Adipocyte (in vitro differentiated cells): ENCODE results near the gene RGP1.
A peak's percentile ranks its signal among the peaks of the same experiment; 100 is the strongest.

Experiments
- DNase-seq: peaks from one replicate; pipeline ENCODE4 v3.0.0-alpha.2; 2015; ENCODE audit warnings: low read depth
- H3K27me3 ChIP-seq: replicated peaks from 2 replicates; pipeline ENCODE4 v1.7.0; 2013; ENCODE audit warnings: mild to moderate bottlenecking, low read length, moderate library complexity; ENCODE audit not compliant: control insufficient read depth, insufficient read depth
- H3K36me3 ChIP-seq: 2 replicates; pipeline ENCODE4 v1.7.0; 2013; ENCODE audit warnings: low read length, mild to moderate bottlenecking, moderate library complexity; ENCODE audit not compliant: control insufficient read depth, insufficient read depth, severe bottlenecking
- H3K4me1 ChIP-seq: 2 replicates; pipeline ENCODE4 v1.7.0; 2013; ENCODE audit warnings: mild to moderate bottlenecking, low read length, moderate library complexity; ENCODE audit not compliant: control insufficient read depth, insufficient read depth
- H3K4me3 ChIP-seq: 2 replicates; pipeline ENCODE4 v1.7.0; 2013; ENCODE audit warnings: mild to moderate bottlenecking, low read length, moderate library complexity
- H3K9ac ChIP-seq: 2 replicates; pipeline ENCODE4 v1.7.0; 2013; ENCODE audit warnings: mild to moderate bottlenecking, low read length, moderate library complexity
- H3K9me3 ChIP-seq: 2 replicates; pipeline ENCODE4 v1.7.0; 2013; ENCODE audit warnings: mild to moderate bottlenecking, low read length, moderate library complexity; ENCODE audit not compliant: control insufficient read depth

Gene RGP1

DNA sequence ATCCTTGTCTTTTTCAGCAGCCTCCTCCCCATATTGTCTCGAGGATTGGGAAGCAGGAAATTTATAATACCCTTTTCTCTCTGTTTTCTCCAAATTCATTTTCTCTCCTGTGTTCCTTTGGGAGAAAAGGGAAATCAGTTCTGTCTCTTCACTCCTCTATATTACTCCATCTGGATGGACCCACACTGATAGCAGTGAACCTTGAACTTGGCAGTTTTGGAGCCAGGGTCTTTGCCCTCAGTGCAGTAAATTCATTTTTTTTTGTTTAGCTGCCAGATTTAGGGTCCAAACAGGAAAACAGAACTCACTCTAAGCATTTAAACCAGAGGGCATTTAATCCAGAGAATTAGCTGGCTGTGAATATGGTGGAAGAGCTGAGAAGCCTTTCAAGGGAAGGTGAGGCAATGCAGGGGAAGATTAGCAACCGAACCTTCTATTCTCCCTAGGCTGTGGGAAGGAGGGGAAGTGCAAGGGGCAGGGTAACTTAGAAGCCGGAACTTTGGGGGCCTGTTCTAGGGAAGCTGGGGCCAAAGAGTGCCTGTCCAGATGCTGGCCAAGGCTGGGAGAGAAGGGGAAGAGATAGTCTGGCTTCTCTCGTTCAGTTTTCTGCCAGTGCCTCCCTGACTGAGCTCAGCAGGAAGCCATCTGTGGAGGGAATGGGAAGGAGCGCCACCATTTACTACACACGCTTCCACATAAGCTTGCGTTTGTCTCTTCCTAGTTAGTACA is 26.0 kb downstream of the RGP1 start:
- no peak overlapping the region for H3K9ac ChIP-seq
- H3K27me3 ChIP-seq, result peaks cover 7% of the 10 kb centered on the region
- H3K4me3 ChIP-seq, result no peak overlapping the region
- no peaks in the 10 kb centered on the region for H3K9me3 ChIP-seq
- H3K36me3 ChIP-seq, result no peaks in the 10 kb centered on the region
- peaks cover 20% of the 10 kb centered on the region for H3K4me1 ChIP-seq
- DNase-seq, result no peak

DNA sequence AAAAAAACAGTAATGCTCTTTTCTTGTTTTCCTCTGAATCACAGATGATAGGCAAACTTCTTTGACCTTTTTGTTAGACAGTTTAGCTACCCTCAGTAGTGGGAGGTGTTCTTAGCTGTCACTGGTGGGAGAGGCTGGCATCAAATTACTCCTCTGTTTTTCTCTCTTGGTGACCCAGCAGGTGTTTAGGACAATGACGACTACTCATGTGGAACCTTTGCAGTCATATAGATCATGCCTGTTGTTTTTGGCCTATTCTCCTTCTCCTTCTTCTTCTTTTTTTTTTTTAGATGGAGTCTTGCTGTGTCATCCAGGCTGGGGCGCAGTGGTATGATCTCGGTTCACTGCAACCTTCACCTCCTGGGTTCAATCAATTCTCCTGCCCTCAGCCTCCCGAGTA is 26.9 kb downstream of the RGP1 start:
- no peak overlapping the region for H3K4me3 ChIP-seq
- H3K36me3 ChIP-seq, result no peaks in the 10 kb centered on the region
- peaks cover 12% of the 10 kb centered on the region for H3K4me1 ChIP-seq
- H3K9me3 ChIP-seq, result no peaks in the 10 kb centered on the region
- peaks cover 11% of the 10 kb centered on the region for H3K27me3 ChIP-seq
- DNase-seq, result no peak
- H3K9ac ChIP-seq, result no peak overlapping the region

DNA sequence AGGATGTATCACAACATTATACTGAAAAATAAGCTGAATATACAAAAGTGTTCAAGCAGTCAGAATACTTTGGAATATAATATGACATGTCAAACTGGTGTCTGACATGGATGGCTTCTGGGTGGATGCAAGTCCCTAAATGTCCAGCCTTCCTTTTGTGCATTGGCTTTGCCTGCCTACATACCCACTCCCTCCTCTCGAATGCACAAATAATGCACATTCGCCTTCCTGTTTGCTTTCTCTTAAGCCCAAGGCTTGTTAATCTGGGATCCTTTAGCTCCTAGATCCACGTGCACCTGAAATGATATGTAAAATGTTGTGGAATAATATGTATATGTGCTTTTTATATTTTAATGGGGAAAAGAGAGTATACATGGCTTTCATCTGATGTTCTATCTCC is 29.4 kb downstream of the RGP1 start:
- Histone ChIP-seq H3K9ac (no peak overlapping the region), H3K9me3 (no peaks in the 10 kb centered on the region), H3K4me3 (no peak overlapping the region), H3K27me3 (peaks cover 11% of the 10 kb centered on the region), H3K4me1 (no peaks in the 10 kb centered on the region), H3K36me3 (no peaks in the 10 kb centered on the region)
- no peak for DNase-seq

DNA sequence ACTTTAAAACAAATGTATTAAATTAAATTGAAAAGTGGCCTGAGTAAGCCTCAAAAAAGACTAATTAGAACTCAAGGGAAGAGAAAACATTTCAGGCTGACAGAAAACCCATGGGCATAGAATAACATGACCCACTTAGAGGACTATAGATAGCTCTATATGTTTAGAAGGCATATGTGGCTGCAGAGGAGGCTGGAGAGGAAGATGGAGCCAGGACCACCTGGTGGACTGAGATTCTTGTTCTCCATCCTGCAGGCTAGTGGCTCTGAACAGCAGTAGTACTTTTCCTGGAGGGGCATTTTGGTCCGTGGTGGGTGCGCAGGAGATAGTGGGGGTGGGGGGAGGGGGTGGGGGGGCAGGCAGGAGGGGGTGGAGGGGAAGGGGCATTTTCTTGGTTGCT is 32.0 kb downstream of the RGP1 start:
- no peak for DNase-seq
- Histone ChIP-seq H3K27me3 (peaks cover 16% of the 10 kb centered on the region), H3K36me3 (no peaks in the 10 kb centered on the region), H3K9me3 (no peaks in the 10 kb centered on the region), H3K9ac (no peak overlapping the region), H3K4me1 (no peaks in the 10 kb centered on the region), H3K4me3 (no peak overlapping the region)

DNA sequence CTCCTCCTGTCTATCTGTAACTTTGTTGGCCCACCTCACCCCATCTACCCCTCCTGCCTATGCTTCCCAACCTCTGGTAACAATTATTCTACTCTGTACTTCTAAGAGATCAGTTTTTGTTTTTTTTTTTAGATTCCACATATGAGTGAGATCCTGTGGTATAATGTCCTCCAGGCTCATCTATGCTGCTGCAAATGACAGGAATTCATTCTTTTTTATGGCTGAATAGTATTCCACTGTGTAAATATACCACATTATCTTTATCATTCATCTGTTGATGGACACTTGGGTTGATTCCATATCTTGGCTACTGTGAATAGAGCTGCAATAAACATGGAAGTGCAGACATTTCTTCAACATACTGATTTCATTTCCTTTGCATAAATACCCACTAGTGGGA is 34.3 kb downstream of the RGP1 start:
- Histone ChIP-seq H3K4me1 (no peaks in the 10 kb centered on the region), H3K4me3 (no peak overlapping the region), H3K9ac (no peak overlapping the region), H3K36me3 (no peaks in the 10 kb centered on the region), H3K27me3 (peaks cover 16% of the 10 kb centered on the region), H3K9me3 (no peaks in the 10 kb centered on the region)
- DNase-seq, result no peak

DNA sequence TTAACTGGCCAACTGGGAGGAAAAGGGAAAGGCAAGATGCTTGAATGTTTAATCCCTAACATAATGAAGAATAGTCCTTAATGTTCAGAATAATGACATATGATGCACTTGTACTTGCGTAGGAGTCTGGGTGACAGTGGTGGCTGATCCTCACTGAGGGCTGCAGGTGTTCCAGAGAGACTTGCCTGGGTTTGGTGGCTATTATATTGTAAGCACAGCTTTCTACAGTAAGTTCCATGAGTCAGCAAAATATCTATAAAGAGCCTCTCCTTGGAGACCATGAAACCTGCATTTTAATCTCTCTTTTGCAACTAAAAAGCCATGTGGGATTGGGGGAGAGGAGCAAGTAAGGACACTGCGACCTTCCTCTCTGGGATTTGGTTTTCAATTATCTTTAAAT is 40.5 kb downstream of the RGP1 start:
- H3K36me3 ChIP-seq, result no peaks in the 10 kb centered on the region
- H3K9me3 ChIP-seq, result no peaks in the 10 kb centered on the region
- H3K27me3 ChIP-seq, result peaks cover 5% of the 10 kb centered on the region
- H3K4me3 ChIP-seq, result no peak overlapping the region
- H3K4me1 ChIP-seq, result peaks cover 40% of the 10 kb centered on the region
- no peak overlapping the region for H3K9ac ChIP-seq
- no peak for DNase-seq

DNA sequence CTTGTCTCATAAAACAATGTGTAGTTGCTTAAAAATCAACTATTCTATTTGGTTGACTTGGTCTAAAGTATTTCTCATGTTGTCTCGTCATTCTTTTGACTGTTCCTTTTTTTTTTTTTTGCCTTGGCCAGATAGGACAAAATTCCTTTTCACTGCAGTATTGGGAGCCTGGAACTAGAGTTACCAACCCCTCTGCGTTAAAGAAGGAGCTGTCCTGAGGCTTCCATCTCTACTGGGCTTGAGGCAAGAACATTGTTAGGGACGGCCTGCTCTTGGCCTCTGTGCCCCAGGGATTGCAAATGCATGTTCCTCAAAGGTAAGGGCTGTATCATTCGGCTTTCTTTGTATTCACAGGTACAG is 40.9 kb downstream of the RGP1 start:
- H3K9ac ChIP-seq, result peak overlapping the region; percentile 81
- H3K4me3 ChIP-seq, result no peak overlapping the region
- H3K4me1 ChIP-seq, result peaks cover 45% of the 10 kb centered on the region
- H3K36me3 ChIP-seq, result no peaks in the 10 kb centered on the region
- peaks cover 5% of the 10 kb centered on the region for H3K27me3 ChIP-seq
- DNase-seq, result no peak
- no peaks in the 10 kb centered on the region for H3K9me3 ChIP-seq

DNA sequence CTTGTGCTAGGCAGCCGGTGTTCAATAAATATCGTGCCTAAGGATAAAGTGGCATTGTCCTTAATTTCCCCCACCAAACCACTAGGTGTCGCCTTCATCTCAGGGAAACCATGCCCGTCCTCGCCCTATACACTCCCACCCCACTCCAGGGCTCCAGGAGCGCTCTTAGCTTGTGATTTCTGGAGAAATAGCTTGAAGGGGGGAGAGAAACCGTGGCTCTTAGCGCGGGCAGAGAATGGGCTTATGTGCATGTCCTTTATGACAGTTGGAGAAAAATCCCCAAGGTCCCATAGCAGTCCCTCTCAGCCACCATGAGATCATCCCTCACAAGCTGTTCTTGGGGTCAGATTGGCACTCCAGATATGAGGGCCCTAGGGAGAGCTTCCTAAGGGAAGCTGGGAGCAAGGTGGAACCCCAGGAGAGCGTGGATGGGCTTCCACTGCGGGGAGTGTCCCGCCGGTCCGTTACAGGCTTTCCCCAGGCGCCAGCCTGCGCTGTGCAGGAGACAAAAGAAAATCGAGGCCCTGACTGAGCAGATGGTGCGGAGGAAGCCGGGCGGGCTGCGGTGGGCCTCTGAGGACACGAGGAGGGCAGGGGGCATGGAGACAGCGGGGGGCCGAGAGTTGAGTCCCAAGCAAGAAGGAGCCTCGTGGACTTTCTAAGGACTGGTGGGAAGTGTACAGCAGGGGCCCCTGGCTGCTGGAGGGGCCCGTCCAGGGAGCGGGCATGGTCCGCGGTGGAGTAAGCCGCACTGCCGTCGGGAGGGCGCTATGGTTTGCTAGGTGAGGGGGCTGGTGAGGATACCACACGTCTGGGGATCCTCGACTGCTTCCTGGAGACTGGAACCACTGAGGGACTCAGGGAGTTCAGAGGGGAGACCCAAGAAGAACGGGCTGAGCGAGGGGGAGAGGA is 41.6 kb downstream of the RGP1 start:
- peak; percentile 94 for DNase-seq
- Histone ChIP-seq H3K9me3 (no peaks in the 10 kb centered on the region), H3K9ac (peak overlapping the region; percentile 81), H3K4me3 (peak overlapping the region; percentile 62), H3K36me3 (no peaks in the 10 kb centered on the region), H3K4me1 (peaks cover 51% of the 10 kb centered on the region), H3K27me3 (peaks cover 4% of the 10 kb centered on the region)

DNA sequence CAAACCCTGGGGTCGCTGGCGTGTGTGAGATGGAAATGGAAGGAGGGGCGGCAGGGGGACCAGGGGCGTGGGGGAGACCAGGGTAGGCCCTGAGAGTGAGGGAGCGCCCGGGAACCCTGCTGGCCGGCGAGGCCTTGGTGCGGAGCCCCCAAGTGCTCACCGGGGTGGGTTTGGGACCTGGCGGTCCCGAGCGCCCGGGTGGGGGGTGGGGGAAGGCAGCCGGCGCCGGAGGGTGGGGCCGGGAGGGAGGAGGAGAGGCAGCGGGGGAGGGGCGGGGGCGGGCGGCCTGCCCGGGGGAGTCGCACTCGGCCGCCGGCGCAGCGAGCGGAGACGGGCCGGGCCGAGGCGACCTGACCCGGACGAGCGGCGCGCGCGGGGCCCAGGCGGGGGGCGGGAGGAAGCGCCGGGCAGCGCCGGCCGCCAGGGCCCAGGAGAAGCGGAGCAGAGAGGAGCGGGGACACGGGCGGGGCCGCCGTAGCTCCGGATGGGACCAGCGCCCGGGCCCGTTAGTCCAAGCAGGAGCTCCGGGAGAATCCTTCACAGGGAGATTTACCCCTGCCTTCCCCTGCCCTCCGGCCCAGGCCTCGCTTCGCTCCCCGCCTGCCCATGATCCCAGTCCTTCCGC is 42.3 kb downstream of the RGP1 start, which contains the start of gene NPR2:
NPR2 (plus strand) TSS at position 295 of the 625 bp plus-strand sequence. CDS start 818 bp downstream, outside the sequence.
- Histone ChIP-seq H3K36me3 (no peaks in the 10 kb centered on the region), H3K4me1 (peaks cover 55% of the 10 kb centered on the region), H3K9me3 (no peaks in the 10 kb centered on the region), H3K4me3 (peak within 1 kb of the TSS; percentile 81), H3K9ac (peak within 1 kb of the TSS; percentile 91), H3K27me3 (no peaks in the 10 kb centered on the region)
- peak; percentile 86 for DNase-seq

DNA sequence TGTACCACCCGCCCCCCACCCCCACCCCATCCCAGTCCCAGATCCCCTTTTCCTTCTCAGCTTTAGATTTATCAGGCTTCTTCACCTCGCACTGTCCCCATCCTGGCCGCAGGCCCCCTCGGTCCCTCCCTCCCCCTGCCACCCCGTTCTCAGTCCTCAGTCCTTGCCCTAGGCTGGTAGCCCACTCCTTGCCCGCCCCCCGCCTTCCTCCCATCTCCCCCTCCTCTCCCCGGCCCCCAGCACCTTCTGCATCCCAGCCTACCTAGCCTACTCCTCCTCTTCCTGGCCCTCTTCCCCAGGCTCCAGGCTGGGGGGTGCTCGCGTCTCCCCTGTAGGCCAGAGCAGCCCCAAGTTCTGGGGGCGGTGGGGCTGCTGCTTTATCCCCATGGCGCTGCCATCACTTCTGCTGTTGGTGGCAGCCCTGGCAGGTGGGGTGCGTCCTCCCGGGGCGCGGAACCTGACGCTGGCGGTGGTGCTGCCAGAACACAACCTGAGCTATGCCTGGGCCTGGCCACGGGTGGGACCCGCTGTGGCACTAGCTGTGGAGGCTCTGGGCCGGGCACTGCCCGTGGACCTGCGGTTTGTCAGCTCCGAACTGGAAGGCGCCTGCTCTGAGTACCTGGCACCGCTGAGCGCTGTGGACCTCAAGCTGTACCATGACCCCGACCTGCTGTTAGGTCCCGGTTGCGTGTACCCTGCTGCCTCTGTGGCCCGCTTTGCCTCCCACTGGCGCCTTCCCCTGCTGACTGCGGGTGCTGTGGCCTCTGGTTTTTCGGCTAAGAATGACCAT is 43.1 kb downstream of the RGP1 start:
- H3K27me3 ChIP-seq, result no peaks in the 10 kb centered on the region
- peak overlapping the region; percentile 91 for H3K9ac ChIP-seq
- H3K36me3 ChIP-seq, result no peaks in the 10 kb centered on the region
- H3K4me3 ChIP-seq, result peak overlapping the region; percentile 81
- H3K9me3 ChIP-seq, result no peaks in the 10 kb centered on the region
- peaks cover 55% of the 10 kb centered on the region for H3K4me1 ChIP-seq
- no peak for DNase-seq
